ENCODE results near the gene ATG14.

The ATG14 gene

GRCh38 chr14:55374771-55375170 is 36.9 kb downstream of the ATG14 start (continued):
- no peak for TF ChIP-seq KLF8 (tag by site-specific recombination; IDR thresholded peaks at IDR 0.05)

DNA sequence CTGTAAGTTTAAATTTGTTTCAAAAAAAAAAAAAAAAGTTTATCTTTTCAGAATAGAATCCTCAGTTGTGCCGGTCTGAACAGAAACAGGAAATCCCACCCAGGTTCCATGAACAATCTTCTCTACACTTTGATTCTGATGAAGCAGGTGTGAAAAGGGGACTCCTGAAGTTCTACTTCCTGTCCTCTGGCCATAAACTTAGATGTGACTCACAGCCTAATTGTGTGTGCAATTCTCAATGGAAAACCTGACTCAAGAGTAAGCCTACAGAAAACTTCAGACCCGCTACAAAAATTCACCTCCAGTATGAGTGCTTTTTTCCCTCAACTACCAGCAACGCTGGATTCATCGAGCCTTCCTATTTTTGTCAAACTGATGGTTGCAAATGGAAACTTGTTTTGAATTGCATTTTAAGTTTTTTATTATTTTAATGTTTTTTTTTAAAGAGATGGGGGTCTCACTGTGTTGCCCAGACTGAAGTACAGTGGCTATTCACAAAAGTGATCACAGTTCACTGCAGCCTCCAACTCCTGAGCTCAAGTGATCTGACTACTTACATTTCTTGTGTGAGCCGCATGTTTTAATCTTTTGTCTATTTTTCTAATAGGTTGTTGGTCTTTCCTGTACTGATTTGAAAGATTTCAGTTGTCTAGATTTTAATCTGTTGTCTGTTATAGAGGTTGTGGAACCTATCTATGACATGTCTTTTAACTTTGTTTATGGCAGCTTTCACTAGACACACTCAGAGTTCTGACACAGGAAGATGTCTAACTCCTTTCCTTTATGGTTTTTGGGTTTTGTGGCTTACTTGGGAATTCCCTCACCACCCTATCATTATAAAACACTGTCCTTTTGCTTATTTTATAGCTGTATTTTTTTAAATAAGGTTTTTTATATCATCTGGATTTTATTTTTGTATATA is 37.6 kb downstream of the ATG14 start:
- POLR2A ChIA-PET: no interaction called here
- H3K9me3 ChIP-seq (ENCODE audit: control insufficient read depth, insufficient read depth, low read depth, low read length): no peaks in the 10 kb centered on the region
- no peak for TF ChIP-seq IKZF3 (tag by site-specific recombination; IDR thresholded peaks at IDR 0.05)
- no peak for TF ChIP-seq ZNF354C (tag by site-specific recombination; IDR thresholded peaks at IDR 0.05; ENCODE audit: borderline replicate concordance, low read depth)
- no peak for TF ChIP-seq ZBTB17 (tag by site-specific recombination; IDR thresholded peaks at IDR 0.05)
- no peak for TF ChIP-seq RBAK (tag by site-specific recombination; IDR thresholded peaks at IDR 0.05)
- TF ChIP-seq TCF7L2 (IDR thresholded peaks at IDR 0.05; ENCODE audit: borderline replicate concordance, low read depth, low read length): no peak
- TF ChIP-seq ZNF112 (tag by site-specific recombination; IDR thresholded peaks at IDR 0.05): no peak
- TF ChIP-seq ZNF514 (tag by site-specific recombination; IDR thresholded peaks at IDR 0.05): no peak
- CTCF ChIA-PET: interaction anchor here (0.7 kb wide), 1 partner anchor 1924 kb away, joined by 4 read pairs; no protein-coding TSS in a partner anchor
- H3K4me3 ChIP-seq (ENCODE audit: low read depth, low read length): no peak overlapping the region
- no peaks in the 10 kb centered on the region for H3K4me1 ChIP-seq (ENCODE audit: control insufficient read depth, insufficient read depth, low read length)
- no peak overlapping the region for H3K27ac ChIP-seq (ENCODE audit: extremely low read depth, low read depth, low read length)
- peaks cover 3 to 42% of the 10 kb centered on the region in 2 experiments; a peak in 2 of 3 replicates for H3K36me3 ChIP-seq (ENCODE audit: control insufficient read depth in 2 of 2, insufficient read depth in 1 of 2, low read length in 2 of 2)

GRCh38 chr14:55372825-55373224 is 38.8 kb downstream of the ATG14 start:
- TF ChIP-seq ZBTB21 (tag by site-specific recombination; IDR thresholded peaks at IDR 0.05): no peak
- no peak for TF ChIP-seq ZNF311 (tag by site-specific recombination; IDR thresholded peaks at IDR 0.05; ENCODE audit: borderline replicate concordance)
- no peak for TF ChIP-seq TCF7L2 (IDR thresholded peaks at IDR 0.05; ENCODE audit: borderline replicate concordance, low read depth, low read length)
- TF ChIP-seq MEIS1 (CRISPR knock-in tag; IDR thresholded peaks at IDR 0.05; ENCODE audit: borderline replicate concordance): no peak
- TF ChIP-seq, protein P1, sequence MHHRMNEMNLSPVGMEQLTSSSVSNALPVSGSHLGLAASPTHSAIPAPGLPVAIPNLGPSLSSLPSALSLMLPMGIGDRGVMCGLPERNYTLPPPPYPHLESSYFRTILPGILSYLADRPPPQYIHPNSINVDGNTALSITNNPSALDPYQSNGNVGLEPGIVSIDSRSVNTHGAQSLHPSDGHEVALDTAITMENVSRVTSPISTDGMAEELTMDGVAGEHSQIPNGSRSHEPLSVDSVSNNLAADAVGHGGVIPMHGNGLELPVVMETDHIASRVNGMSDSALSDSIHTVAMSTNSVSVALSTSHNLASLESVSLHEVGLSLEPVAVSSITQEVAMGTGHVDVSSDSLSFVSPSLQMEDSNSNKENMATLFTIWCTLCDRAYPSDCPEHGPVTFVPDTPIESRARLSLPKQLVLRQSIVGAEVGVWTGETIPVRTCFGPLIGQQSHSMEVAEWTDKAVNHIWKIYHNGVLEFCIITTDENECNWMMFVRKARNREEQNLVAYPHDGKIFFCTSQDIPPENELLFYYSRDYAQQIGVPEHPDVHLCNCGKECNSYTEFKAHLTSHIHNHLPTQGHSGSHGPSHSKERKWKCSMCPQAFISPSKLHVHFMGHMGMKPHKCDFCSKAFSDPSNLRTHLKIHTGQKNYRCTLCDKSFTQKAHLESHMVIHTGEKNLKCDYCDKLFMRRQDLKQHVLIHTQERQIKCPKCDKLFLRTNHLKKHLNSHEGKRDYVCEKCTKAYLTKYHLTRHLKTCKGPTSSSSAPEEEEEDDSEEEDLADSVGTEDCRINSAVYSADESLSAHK (tag by site-specific recombination; IDR thresholded peaks at IDR 0.05): no peak
- no peak for TF ChIP-seq FEZF1 (tag by site-specific recombination; IDR thresholded peaks at IDR 0.05)
- TF ChIP-seq ZFP41 (tag by site-specific recombination; IDR thresholded peaks at IDR 0.05; ENCODE audit: borderline replicate concordance): no peak
- TF ChIP-seq GLI2 (tag by site-specific recombination; IDR thresholded peaks at IDR 0.05; ENCODE audit: borderline replicate concordance, low read depth): no peak
- no peak for TF ChIP-seq ZSCAN16 (tag by site-specific recombination; IDR thresholded peaks at IDR 0.05)
- TF ChIP-seq ZBTB44 (tag by site-specific recombination; IDR thresholded peaks at IDR 0.05): no peak
- TF ChIP-seq YY2 (tag by site-specific recombination; IDR thresholded peaks at IDR 0.05): no peak
- TF ChIP-seq ZNF514 (tag by site-specific recombination; IDR thresholded peaks at IDR 0.05): no peak
- TF ChIP-seq TRIM28 (IDR thresholded peaks at IDR 0.05; ENCODE audit: borderline replicate concordance, low read length): no peak
- TF ChIP-seq ZBTB1 (tag by site-specific recombination; IDR thresholded peaks at IDR 0.05): no peak
- POLR2A ChIA-PET: no interaction called here
- Histone ChIP-seq H3K4me3 (ENCODE audit: low read depth, low read length) (no peak overlapping the region), H3K36me3 (ENCODE audit: control insufficient read depth in 2 of 2, insufficient read depth in 1 of 2, low read length in 2 of 2) (peaks cover 3 to 38% of the 10 kb centered on the region in 2 experiments), H3K27ac (ENCODE audit: extremely low read depth, low read depth, low read length) (no peak overlapping the region), H3K4me1 (ENCODE audit: control insufficient read depth, insufficient read depth, low read length) (no peaks in the 10 kb centered on the region), H3K9me3 (ENCODE audit: control insufficient read depth, insufficient read depth, low read depth, low read length) (no peaks in the 10 kb centered on the region)
- CTCF ChIA-PET: no interaction called here
